Panc1 (cell line): ENCODE data around the gene NUDT11.

ENCODE experiments used
- CTCF ChIP-seq: fragments of 450-650 bp; IDR thresholded peaks from 2 replicates; pipeline ENCODE4 v1.5.1; 2017; ENCODE audit warnings: mild to moderate bottlenecking
- POLR2AphosphoS5 ChIP-seq: IDR thresholded peaks from 2 replicates; pipeline ENCODE4 v1.6.1; 2012; ENCODE audit warnings: mild to moderate bottlenecking, low read depth, low read length, moderate library complexity
- REST ChIP-seq, 2 experiments: IDR thresholded peaks; 2 replicates each; pipeline ENCODE4 v1.6.1; 2011 to 2012; ENCODE audit warnings: low read depth in 2 of 2, control low read depth in 1 of 2, low read length in 1 of 2, mild to moderate bottlenecking in 1 of 2, moderate library complexity in 1 of 2; ENCODE audit not compliant: insufficient read depth in 1 of 2
- SIN3A ChIP-seq: IDR thresholded peaks from 2 replicates; pipeline ENCODE4 v1.6.1; 2012; ENCODE audit warnings: low read depth, mild to moderate bottlenecking, low read length, moderate library complexity, borderline replicate concordance; ENCODE audit not compliant: insufficient read depth

GRCh38 chrX:51459125-51459524, 37.3 kb downstream of the NUDT11 start:
- TF ChIP-seq REST (IDR thresholded peaks at IDR 0.05; ENCODE audit: insufficient read depth in 1 of 2, low read depth in 2 of 2, low read length in 1 of 2) (no peak), CTCF (peak; percentile 66; the same call in 1 of the 2 replicates), POLR2AphosphoS5 (no peak), SIN3A (no peak)
